HFFc6 (cell line): ENCODE data around the gene AFF1. TPM values are rescaled to one million over a fixed set of nuclear protein-coding genes. Genes with fewer than 3 reads are reported as not detected.

Source experiments
- DNase-seq: peaks from one replicate; pipeline ENCODE4 v3.0.0-alpha.2; 2018
- H3K27ac Mint-ChIP-seq: 2 replicates; pipeline ENCODE4 v1.8.0; 2020; ENCODE audit warnings: mild to moderate bottlenecking, mixed read lengths
- H3K27me3 Mint-ChIP-seq: 2 replicates; pipeline ENCODE4 v1.8.0; 2021; ENCODE audit warnings: mild to moderate bottlenecking, moderate library complexity, mixed read lengths; ENCODE audit not compliant: insufficient read depth
- H3K36me3 Mint-ChIP-seq: 2 replicates; pipeline ENCODE4 v1.8.0; 2021; ENCODE audit warnings: low read depth, mixed read lengths
- H3K4me1 Mint-ChIP-seq: 2 replicates; pipeline ENCODE4 v1.8.0; 2020; ENCODE audit warnings: low read depth, mixed read lengths
- H3K4me3 Mint-ChIP-seq: 2 replicates; pipeline ENCODE4 v1.8.0; 2020; ENCODE audit warnings: mild to moderate bottlenecking, moderate library complexity, mixed read lengths
- H3K9me3 Mint-ChIP-seq: 2 replicates; pipeline ENCODE4 v1.8.0; 2020; ENCODE audit warnings: mild to moderate bottlenecking, mixed read lengths
- total RNA-seq, 6 experiments: library from RNA; stranded (reverse); fragmentation: NEBNext Ultra II Directional; extraction: Animal tissue kit (Norgen Biotek cat#: 25700); gene quantifications; 2 replicates in 1 of 6; 3 replicates in 5 of 6; pipeline ENCODE4 v1.2.3, GENCODE V29; 2021
- TF ChIP-seq, protein P1 (sequence below): fragments of 200-600 bp; sonication (generic); IDR thresholded peaks from 2 replicates; pipeline ENCODE4 v1.5.0; 2021; ENCODE audit warnings: antibody characterized with exemption, mild to moderate bottlenecking

Gene AFF1
- total RNA-seq, 6 experiments from 2014 or later = 28.3 to 43.6 (median 32.8) TPM

DNA sequence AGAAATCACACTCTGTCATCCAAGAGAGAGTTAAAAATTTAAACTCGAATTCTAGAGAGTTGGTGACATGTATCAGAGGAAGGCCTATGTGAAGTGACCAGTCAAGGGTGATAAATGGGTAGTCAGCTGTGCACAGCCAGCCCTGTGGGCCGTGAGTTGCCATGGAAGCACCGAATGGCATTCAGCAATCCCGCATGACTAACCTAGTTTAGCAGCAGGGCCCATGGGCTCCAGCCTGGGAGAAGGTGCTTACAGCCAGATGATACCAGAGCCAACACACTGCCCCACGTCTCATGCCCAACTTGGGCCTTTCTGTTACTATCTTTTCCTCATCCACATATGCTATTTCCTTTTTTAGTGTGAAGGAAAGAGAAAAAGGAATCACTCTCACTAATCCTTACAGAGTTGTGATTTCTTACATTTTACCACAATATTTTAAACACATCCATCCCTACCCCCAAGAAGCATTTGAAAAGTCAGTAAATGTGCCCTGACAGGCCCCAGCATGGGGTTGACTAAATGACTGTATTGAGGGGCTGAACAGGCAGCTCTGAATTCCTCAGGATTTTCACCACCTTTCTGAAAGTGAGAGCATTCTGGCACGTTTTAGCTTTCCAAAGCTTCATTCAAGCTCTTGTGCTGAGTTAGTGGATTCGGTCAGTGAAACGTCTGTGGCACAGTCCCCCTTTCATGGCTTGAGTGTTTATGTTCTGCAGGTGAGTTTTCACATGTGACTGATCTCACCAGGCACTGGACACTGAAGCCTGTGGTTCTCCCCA lies 104.2 kb downstream of the AFF1 start:
- Mint-ChIP-seq H3K4me3 (peak overlapping the region; percentile 1; the same call in 1 of the 2 replicates), H3K36me3 (no peaks in the 10 kb centered on the region), H3K27me3 (no peaks in the 10 kb centered on the region), H3K27ac (peak overlapping the region; percentile 86), H3K9me3 (no peaks in the 10 kb centered on the region), H3K4me1 (peaks cover 51% of the 10 kb centered on the region)
- TF ChIP-seq, protein P1, sequence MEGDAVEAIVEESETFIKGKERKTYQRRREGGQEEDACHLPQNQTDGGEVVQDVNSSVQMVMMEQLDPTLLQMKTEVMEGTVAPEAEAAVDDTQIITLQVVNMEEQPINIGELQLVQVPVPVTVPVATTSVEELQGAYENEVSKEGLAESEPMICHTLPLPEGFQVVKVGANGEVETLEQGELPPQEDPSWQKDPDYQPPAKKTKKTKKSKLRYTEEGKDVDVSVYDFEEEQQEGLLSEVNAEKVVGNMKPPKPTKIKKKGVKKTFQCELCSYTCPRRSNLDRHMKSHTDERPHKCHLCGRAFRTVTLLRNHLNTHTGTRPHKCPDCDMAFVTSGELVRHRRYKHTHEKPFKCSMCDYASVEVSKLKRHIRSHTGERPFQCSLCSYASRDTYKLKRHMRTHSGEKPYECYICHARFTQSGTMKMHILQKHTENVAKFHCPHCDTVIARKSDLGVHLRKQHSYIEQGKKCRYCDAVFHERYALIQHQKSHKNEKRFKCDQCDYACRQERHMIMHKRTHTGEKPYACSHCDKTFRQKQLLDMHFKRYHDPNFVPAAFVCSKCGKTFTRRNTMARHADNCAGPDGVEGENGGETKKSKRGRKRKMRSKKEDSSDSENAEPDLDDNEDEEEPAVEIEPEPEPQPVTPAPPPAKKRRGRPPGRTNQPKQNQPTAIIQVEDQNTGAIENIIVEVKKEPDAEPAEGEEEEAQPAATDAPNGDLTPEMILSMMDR = no peak
- peak; percentile 88 for DNase-seq

- H3K27me3 Mint-ChIP-seq = no peaks in the 10 kb centered on the region
- no peaks in the 10 kb centered on the region for H3K9me3 Mint-ChIP-seq
- no peak for DNase-seq
- no peaks in the 10 kb centered on the region for H3K36me3 Mint-ChIP-seq
- peak overlapping the region; percentile 38; the same call in 1 of the 2 replicates for H3K27ac Mint-ChIP-seq
- peaks cover 51% of the 10 kb centered on the region for H3K4me1 Mint-ChIP-seq
- no peak overlapping the region for H3K4me3 Mint-ChIP-seq
- TF ChIP-seq, protein P1 = no peak
Observed at GRCh38 chr4:87041141-87041540, 106.3 kb downstream of the AFF1 start.

DNA sequence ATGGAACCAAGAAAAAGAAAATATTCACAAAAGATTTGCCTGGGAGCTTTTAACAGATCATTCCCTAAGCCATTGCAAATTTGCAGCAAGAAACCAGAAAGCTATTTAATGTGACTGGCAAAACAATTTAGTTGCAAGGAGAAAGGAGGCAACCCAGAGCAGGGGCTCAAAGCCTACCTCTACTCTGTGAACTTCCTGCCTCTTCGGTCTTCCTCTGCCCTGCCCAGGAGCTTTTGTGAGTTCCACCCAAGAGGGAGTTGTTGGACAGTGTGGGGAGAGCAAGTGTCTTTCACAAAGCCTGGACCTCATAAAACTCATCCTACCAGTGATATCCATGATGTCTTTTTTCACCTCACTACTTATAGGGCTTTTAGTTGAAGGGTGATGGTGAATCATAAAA lies 107.4 kb downstream of the AFF1 start:
- no peaks in the 10 kb centered on the region for H3K9me3 Mint-ChIP-seq
- TF ChIP-seq, protein P1 = no peak
- 0 out of 2 replicates have a peak, but pooled peaks cover under 1% of the 10 kb centered on the region for H3K36me3 Mint-ChIP-seq
- no peak for DNase-seq
- no peak overlapping the region for H3K4me3 Mint-ChIP-seq
- peaks cover 41% of the 10 kb centered on the region for H3K4me1 Mint-ChIP-seq
- H3K27me3 Mint-ChIP-seq = no peaks in the 10 kb centered on the region
- H3K27ac Mint-ChIP-seq = no peak overlapping the region

- Mint-ChIP-seq H3K9me3 (no peaks in the 10 kb centered on the region), H3K27ac (no peak overlapping the region), H3K4me3 (no peak overlapping the region), H3K36me3 (peaks cover 5% of the 10 kb centered on the region; the same call in 1 of the 2 replicates), H3K27me3 (no peaks in the 10 kb centered on the region), H3K4me1 (peaks cover 31% of the 10 kb centered on the region)
- TF ChIP-seq, protein P1 = no peak
- no peak for DNase-seq
Observed at GRCh38 chr4:87042986-87043820, 108.4 kb downstream of the AFF1 start.

DNA sequence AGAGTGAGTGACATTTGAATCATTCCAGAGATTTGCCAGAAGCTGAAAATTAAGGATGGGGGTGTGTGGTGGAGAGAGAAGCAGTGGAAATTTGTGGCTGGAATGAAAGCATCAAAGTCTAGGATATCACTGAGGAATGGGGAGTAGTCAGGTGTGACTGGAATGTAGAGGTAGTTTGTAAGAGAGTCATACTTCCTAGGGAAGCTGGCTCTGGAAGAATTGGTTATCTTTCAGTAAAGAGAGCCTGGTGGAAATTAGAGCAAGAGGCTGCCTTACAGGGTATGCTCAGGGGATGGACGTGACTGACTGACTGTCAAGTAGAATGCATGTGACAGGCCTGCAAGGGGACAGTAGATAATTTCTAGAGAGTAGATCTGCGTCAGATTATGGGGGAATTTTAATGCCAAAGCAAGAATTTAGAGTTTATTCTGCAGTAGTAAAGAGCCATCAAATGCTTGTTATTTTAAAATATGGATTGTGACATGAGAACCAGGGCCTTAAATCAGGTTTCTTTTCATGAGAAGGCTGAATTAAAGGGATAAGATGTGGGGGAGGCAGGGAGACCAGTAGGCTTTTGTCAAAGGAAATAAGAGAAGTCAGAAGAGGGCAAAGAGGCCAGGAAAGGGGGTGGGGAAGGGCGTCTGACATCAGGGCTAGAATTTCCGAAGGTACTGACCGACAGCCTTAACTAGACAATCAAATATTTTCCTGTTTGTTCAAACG lies 109.9 kb downstream of the AFF1 start:
- TF ChIP-seq, protein P1 = no peak
- H3K27me3 Mint-ChIP-seq = no peaks in the 10 kb centered on the region
- no peak for DNase-seq
- no peaks in the 10 kb centered on the region for H3K9me3 Mint-ChIP-seq
- H3K4me3 Mint-ChIP-seq = no peak overlapping the region
- no peak overlapping the region for H3K27ac Mint-ChIP-seq
- peaks cover 10% of the 10 kb centered on the region for H3K36me3 Mint-ChIP-seq
- H3K4me1 Mint-ChIP-seq = peaks cover 17% of the 10 kb centered on the region
